Activated naive CD4-positive, alpha-beta T cell treated with anti-CD3 and anti-CD28 coated beads, Interleukin-2, amount 10 ng/mL, durations not matched to agents 7 days and 5 days (primary cell): Measurements from ENCODE around the gene PTPN5.
"Not testable (repeated sequence)": the region's sequence is repeated elsewhere in the genome, so short reads cannot be mapped to it uniquely, and the experiment has no call there.

ENCODE experiments used
- CTCF ChIA-PET: fragments of 350-600 bp; sonication (Branson Sonifier 250); formaldehyde crosslinking; loops from one replicate; lab custom pipeline; 2021; ENCODE audit warnings: antibody characterized with exemption; lab: Charles Lee
- DNase-seq: peaks from one replicate; pipeline ENCODE4 v3.0.0-alpha.2; 2020
- H3K27ac Mint-ChIP-seq: one replicate; pipeline ENCODE4 v1.8.0; 2021; ENCODE audit warnings: mild to moderate bottlenecking, moderate library complexity, mixed read lengths
- H3K27me3 Mint-ChIP-seq: one replicate; pipeline ENCODE4 v1.8.0; 2021; ENCODE audit warnings: mild to moderate bottlenecking, mixed read lengths
- H3K36me3 Mint-ChIP-seq: one replicate; pipeline ENCODE4 v1.8.0; 2021; ENCODE audit warnings: mixed read lengths
- H3K4me1 Mint-ChIP-seq: one replicate; pipeline ENCODE4 v1.8.0; 2021; ENCODE audit warnings: mixed read lengths
- H3K4me3 Mint-ChIP-seq: one replicate; pipeline ENCODE4 v1.8.0; 2021; ENCODE audit warnings: mild to moderate bottlenecking, moderate library complexity, mixed read lengths
- H3K9me3 Mint-ChIP-seq: one replicate; pipeline ENCODE4 v1.8.0; 2021; ENCODE audit warnings: mixed read lengths

The PTPN5 gene

DNA sequence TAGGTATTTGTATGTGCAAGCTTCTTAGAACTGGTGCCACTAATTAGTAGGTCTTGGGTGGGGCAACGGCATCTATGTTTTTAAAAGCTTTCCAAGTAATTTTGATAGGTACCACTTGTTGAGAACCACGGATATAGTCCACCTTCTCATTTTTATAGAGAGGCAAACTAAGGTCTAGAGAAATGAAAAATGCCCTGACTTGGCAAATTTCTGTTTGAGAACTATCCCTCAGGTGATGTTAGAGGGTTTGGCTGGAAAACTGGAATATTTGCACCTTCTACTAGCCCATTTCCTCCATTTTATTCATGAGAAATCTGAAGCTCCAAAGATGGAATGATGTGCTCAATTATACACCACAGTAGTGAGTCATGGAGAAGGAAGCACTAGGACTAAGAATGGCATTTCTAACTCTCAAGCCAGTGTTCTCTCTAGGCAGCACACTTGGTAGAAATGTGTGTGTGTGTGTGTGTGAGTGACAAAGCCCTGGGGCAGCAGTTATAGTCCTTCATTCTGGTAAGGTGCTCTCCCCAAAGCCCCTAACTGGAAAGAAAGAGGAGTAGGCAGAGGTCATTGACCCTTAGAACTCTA is 94.9 kb downstream of the PTPN5 start:
- Mint-ChIP-seq H3K4me1 (peaks cover 34% of the 10 kb centered on the region), H3K36me3 (no peaks in the 10 kb centered on the region), H3K4me3 (no peak overlapping the region), H3K9me3 (no peaks in the 10 kb centered on the region), H3K27me3 (peaks cover 39% of the 10 kb centered on the region), H3K27ac (no peak overlapping the region)
- no peak for DNase-seq
- CTCF ChIA-PET, result interaction anchor here (1.7 kb wide), 1 partner anchor 25 kb away, joined by 6 read pairs; no protein-coding TSS in a partner anchor

DNA sequence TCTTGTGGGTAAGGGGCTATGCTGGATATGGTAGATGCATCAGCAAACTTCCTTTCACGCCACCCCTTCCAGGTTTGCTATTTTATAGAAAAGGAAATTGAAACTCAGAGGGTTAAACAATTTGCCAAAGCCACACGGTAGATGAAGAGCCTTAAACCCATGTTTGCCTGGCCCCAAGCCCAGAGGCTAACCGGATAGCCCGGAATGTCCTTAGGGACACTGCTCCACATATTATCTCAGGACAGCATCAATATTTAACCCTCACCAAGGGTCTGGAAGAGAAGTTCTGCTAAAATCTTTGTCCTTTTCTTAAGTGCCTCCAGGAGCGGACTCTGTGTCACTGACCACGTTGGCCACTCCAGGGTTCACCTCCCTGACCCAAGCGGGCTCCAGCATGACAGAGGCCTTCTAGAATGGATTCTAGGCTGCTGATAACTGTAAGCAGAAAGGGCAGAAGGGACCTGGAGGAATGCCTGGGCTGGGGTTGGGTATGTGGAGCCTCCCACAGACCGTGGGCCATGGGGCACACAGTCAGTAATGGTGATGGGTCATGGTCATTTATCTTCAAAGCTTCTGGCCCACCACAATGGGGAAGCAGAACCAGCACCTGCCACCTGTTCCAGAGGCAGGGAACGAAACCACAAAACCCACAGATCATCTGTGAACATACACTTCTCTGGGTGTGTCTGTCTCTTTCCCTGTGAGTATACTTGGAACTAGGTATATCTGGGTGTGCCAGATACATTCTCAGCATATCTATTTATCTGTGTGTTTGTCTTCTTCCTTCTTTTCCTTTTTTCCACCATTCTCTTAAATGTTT is 98.4 kb downstream of the PTPN5 start:
- no peak for DNase-seq
- Mint-ChIP-seq H3K27me3 (peaks cover 14% of the 10 kb centered on the region), H3K9me3 (no peaks in the 10 kb centered on the region), H3K4me1 (peaks cover 24% of the 10 kb centered on the region), H3K27ac (no peak overlapping the region), H3K36me3 (no peaks in the 10 kb centered on the region), H3K4me3 (no peak overlapping the region)
- CTCF ChIA-PET, result no interaction called here

- H3K4me3 Mint-ChIP-seq, DNase-seq, H3K27ac Mint-ChIP-seq, H3K9me3 Mint-ChIP-seq, H3K36me3 Mint-ChIP-seq, CTCF ChIA-PET: not testable (repeated sequence)
- Mint-ChIP-seq H3K4me1 (peaks cover 18% of the 10 kb centered on the region), H3K27me3 (peaks cover 13% of the 10 kb centered on the region)
Measured at GRCh38 chr11:18691467-18692140, 100.0 kb downstream of the PTPN5 start.

DNA sequence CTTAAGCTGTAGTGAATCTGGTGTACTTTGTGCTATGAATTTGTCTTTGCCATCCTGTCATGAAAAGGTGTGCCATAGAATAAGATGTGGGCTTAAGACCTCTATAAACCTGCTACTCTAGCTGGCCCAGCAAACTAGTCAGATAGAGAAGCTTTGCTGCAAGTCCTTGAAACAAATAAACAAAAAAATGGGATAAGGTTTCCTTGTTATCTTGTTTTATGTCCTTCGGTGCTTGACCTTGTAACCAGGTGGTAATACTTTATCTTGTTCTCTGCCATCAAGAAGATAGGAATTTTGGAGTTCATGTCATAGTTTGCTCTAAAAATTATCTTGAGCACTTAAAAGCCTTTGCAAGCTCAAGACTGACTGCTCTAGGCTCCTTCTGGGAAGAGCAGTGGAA is 107.3 kb downstream of the PTPN5 start:
- Mint-ChIP-seq H3K4me3 (no peak overlapping the region), H3K27ac (no peak overlapping the region), H3K9me3 (no peaks in the 10 kb centered on the region), H3K27me3 (peaks cover 18% of the 10 kb centered on the region), H3K36me3 (no peaks in the 10 kb centered on the region), H3K4me1 (peaks cover 4% of the 10 kb centered on the region)
- CTCF ChIA-PET, result no interaction called here
- DNase-seq, result no peak

- no peak for DNase-seq
- no peak overlapping the region for H3K4me3 Mint-ChIP-seq
- no peak overlapping the region for H3K27ac Mint-ChIP-seq
- H3K36me3 Mint-ChIP-seq, result no peaks in the 10 kb centered on the region
- peaks cover 9% of the 10 kb centered on the region for H3K4me1 Mint-ChIP-seq
- CTCF ChIA-PET, result interaction anchor here (0.8 kb wide), 1 partner anchor 39 kb away, joined by 3 read pairs; no protein-coding TSS in a partner anchor
- H3K27me3 Mint-ChIP-seq, result peaks cover 17% of the 10 kb centered on the region
- no peaks in the 10 kb centered on the region for H3K9me3 Mint-ChIP-seq
Measured at GRCh38 chr11:18682466-18682865, 109.1 kb downstream of the PTPN5 start.

GRCh38 chr11:18681949-18682348 is 109.6 kb downstream of the PTPN5 start:
- CTCF ChIA-PET, result interaction anchor here (0.6 to 0.8 kb wide), 2 partner anchors 40 to 63 kb away, joined by 3 read pairs; no protein-coding TSS in a partner anchor
- not testable (repeated sequence) for H3K27ac Mint-ChIP-seq, H3K36me3 Mint-ChIP-seq, H3K9me3 Mint-ChIP-seq, H3K4me3 Mint-ChIP-seq, H3K4me1 Mint-ChIP-seq, DNase-seq
- peaks cover 12% of the 10 kb centered on the region for H3K27me3 Mint-ChIP-seq
